ENCODE data around the gene PPTC7.

DNA sequence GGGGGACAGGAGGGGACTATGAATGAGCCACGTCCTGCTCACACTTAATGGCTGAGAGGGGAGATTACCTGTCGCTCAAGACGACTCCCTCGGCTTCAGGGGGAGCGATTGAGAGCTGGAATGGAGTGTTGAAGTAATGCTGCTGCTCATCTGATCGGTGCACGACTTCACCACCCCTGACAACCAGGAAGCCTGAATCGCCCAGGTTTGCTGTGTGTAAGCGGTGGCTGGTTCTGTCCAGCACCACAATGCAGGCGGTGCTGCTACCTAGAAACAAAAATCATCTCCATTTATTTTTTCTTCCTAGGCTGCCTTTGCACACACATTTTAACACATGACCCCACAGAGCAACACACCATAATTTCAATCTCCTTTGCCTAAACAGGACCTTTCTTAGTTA, 37.3 kb downstream of the PPTC7 start:
- TF ChIP-seq POLR2A (IDR thresholded peaks at IDR 0.05) = no peak
- TF ChIP-seq, protein P1, sequence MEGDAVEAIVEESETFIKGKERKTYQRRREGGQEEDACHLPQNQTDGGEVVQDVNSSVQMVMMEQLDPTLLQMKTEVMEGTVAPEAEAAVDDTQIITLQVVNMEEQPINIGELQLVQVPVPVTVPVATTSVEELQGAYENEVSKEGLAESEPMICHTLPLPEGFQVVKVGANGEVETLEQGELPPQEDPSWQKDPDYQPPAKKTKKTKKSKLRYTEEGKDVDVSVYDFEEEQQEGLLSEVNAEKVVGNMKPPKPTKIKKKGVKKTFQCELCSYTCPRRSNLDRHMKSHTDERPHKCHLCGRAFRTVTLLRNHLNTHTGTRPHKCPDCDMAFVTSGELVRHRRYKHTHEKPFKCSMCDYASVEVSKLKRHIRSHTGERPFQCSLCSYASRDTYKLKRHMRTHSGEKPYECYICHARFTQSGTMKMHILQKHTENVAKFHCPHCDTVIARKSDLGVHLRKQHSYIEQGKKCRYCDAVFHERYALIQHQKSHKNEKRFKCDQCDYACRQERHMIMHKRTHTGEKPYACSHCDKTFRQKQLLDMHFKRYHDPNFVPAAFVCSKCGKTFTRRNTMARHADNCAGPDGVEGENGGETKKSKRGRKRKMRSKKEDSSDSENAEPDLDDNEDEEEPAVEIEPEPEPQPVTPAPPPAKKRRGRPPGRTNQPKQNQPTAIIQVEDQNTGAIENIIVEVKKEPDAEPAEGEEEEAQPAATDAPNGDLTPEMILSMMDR (IDR thresholded peaks at IDR 0.05) = no peak
- no peak for TF ChIP-seq EP300 (IDR thresholded peaks at IDR 0.05)
- no peak for TF ChIP-seq POLR2AphosphoS5 (IDR thresholded peaks at IDR 0.05)

All from sigmoid colon (tissue), 4 donors.